Activated CD4-positive, alpha-beta T cell treated with anti-CD3 and anti-CD28 coated beads, Interleukin-2, amount 50 U/mL, for 4 hours (primary cell): ENCODE data around the gene NFE2L2.
"Not testable (repeated sequence)": the region's sequence is repeated elsewhere in the genome, so short reads cannot be mapped to it uniquely, and the experiment has no call there.

Experiments used
- DNase-seq, 2 experiments: peaks; one replicate each; pipeline ENCODE4 v3.0.0-alpha.2; 2020

NFE2L2 gene

DNA sequence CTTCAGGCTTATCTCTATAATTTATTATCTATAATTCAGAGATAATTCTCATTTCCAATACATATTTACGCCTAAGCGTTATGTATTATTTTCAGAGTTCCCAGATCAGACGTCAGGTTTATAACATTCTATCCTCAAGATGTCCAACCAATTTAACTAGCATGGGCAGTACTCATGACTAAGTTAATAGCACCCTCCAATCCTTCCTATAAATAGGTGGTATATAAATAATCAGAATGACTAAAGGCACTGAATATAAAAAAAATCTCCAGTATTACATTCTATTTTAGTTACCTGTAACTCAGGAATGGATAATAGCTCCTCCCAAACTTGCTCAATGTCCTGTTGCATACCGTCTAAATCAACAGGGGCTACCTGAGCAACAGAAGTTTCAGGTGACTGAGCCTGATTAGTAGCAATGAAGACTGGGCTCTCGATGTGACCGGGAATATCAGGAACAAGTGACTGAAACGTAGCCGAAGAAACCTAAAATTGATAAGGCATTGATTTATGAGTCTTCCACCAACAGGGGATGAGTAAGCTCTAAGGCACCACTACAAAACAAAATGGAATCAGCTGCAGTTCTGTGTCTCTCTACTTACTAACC, 32.3 kb downstream of the NFE2L2 start:
- DNase-seq: no peak

DNA sequence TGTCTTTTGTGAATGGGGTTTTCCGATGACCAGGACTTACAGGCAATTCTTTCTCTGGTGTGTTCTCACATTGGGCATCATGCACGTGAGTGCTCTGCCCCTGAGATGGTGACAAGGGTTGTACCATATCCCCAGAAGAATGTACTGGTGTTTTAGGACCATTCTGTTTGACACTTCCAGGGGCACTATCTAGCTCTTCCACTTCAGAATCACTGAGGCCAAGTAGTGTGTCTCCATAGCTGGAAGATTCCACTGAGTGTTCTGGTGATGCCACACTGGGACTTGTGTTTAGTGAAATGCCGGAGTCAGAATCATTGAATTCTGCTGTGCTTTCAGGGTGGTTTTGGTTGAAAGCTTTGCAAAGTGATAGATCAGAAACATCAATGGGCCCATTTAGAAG, 33.3 kb downstream of the NFE2L2 start:
- DNase-seq: no peak

DNA sequence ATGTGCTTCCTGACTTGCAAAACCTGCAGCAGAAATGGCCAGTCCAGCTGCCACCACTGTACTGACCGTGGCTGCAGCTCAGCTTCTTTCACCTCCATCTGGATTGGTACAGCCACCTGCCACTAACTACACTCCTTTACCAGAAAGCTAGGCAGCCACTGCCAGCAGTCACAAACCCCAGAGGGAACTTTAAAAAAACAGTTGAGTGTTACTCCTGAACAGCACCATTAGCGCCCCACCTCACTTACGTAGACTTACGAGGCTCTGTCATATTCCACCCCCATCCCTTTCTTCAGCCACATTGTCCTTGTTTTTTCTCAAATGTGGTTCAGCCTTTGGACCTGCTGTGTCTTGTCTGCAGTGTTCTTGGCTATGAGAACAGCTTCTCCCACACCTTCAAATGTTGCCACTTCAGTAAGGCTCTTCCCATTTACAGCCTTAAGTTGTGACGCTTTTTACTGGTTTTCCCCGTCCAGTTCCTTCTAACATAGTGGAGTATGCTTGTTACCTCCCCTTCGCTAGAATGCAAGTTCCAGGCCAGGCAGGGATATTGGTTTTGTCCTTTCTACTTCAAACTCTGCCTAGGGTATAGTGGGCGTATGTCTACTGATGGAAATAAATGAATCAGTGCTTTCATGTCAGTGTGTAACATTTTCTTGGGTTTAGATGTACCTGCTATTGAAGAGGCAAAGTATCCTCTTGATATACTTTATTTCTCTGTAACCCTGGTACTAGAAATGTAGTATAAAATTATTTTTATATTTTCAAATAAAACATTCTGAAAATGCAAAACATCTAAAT, 34.9 kb downstream of the NFE2L2 start:
- no peak for DNase-seq

DNA sequence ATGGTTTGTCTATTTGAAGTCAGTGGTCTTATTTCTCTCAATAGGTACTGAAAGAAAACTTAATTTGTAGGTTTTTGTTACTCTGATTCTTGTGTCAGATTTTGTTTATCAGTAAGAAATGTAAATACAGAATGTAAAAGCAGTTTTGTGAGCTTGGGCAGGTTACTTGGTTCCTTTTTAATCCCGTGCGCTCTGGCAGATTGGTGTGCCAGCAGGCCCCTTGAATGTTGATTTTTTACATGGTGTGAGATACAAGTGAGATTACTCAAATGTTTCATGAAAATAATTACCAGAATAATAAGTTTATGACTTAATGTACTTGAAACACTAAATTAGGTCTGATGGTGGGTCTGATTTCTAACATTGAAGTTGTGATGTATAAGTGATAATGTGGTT, 38.6 kb downstream of the NFE2L2 start:
- no peak for DNase-seq

DNA sequence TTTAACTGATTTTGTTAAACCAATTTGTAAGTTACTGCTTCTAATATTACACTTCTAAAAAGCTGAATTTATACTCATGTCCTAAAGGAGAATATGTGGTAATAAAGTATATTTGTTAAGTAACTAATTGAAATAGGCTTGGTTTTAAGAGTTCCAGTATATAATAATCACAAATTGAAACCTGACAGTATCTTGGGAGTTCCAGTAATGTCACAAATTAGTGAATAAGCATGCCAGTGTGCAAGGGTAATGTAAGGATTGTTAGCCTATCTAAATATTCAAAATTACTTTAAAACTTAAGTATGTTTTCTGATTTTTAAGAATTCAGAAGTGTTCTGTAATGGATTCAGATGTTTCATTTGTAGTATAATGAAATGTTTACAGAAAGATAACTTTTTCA, 41.1 kb downstream of the NFE2L2 start:
- DNase-seq: not testable (repeated sequence)

DNA sequence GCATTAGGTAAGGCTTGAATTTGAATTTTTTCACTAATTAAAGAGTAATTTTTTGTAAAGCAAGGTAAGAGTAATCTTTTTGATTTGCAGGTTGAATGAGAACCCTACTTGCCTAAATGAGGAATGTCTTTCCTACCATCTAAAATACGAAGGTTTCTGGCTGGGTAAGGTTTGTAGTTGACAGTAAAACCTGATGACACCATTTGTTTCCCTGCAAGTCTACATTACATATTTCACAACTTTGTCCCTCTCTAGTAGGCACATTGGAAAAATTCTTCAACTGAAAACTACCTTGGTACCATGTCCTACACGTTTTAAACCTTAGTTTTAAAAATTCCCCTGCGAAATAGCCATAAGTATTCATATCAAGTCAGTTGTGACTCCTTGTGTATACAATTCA, 42.6 kb downstream of the NFE2L2 start:
- no peak for DNase-seq

DNA sequence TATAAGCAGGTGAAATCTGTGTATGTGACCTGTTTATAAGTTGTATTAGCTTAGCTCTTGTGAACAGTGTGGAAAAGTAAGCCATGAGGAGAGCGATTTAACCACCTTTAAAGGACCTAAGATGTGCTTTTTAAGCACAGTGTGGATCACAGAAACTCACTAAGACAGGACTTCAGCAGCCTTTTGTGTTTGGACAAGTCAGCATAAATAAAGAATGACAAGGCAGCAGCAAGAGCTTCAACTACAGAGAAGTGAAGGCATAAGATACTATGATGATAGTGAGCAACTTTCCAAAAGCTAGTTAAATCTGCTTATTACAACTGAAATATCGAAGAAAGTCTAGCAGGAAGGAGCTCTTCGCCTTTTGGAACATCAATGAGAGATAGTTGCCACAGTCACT, 43.0 kb downstream of the NFE2L2 start:
- no peak for DNase-seq

DNA sequence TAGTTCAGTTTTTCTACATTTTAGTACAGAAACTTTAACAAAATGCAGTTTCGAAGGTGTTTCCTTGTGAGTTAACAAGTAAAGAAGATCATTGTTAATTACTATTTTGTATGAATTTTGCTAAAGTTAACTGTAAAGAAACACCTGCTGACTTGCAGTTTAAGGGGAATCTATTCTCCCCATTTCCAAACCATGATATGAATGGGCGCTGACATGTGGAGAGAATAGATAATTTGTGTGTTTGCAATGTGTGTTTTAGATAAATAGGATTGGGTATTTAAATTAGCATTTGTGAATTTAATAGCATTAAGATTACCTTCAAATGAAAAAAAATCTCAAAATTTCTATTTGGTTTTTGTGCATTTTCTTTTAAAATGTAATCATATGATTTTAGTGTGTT, 44.7 kb downstream of the NFE2L2 start:
- DNase-seq: not testable (repeated sequence)

DNA sequence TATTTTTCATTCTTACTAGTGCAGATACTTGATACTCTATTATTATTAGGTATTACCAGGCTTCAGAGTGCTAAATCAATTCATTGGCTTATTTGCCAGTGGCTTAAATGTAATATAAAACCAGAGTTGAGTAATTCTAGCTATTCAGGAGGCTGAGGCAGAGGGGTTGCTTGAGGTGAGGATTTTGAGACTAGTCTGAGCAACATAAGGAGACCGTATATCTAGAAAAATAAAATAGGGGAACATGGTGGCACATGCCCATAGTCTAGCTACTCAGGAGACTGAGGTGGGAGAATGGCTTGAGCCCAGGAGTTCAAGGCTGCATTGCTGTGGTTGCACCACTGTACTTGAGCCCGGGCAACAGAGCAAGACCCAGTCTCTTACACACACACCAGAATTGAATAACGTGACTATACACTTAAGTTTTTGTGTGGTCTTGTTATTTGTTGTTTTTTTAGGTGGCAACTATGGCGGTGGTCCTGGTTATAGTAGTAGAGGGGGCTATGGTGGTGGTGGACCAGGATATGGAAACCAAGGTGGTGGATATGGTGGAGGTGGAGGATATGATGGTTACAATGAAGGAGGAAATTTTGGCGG, 47.2 kb downstream of the NFE2L2 start:
- no peak for DNase-seq

DNA sequence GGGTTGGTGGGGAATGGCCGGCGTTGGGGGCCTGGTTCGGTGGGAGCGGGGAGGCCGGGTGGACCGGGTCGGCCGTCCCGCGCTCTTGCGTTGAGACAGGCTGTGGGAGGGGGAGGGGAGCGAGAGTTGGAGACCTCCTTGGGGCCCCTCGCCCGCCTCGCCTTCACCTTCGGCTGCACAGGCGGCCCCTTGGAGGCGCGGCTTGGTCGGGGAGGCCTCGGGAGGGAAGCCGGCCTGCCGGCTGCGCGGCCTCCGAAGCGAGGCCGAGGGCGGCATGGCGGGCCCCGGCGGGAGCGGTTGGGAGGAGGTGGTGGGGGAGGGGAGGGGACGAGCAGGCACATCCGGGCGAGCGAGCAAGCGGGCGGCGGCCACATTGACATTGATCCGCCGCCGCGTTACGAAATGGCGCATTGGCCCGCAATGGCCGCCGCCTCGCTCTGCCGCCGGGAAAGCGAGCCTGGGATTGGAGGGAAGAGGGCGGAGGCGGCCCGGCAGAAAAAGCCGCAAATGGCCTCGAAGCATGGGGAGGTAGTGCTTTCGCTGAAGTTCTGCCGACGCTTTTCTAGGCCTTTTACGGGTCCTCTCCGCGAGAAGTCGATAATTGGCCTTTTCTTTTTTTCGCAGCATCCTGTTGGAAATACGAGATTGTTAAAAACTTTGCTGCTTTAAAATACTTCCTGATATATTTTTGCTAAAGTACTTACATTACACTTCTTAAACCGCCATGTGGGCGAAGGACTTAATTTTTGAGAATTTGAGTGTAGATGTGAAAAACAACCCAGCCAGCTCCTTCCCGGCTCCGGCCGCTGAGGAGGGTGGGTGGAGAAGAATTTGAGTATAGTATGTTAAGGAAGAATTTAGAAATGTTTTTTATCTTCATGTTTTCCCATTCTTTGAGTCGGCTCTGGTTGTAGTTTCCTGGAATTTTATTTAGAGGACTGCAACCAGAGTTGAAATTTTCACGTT, 51.4 kb downstream of the NFE2L2 start:
- DNase-seq: peak; percentile 90 to 91

DNA sequence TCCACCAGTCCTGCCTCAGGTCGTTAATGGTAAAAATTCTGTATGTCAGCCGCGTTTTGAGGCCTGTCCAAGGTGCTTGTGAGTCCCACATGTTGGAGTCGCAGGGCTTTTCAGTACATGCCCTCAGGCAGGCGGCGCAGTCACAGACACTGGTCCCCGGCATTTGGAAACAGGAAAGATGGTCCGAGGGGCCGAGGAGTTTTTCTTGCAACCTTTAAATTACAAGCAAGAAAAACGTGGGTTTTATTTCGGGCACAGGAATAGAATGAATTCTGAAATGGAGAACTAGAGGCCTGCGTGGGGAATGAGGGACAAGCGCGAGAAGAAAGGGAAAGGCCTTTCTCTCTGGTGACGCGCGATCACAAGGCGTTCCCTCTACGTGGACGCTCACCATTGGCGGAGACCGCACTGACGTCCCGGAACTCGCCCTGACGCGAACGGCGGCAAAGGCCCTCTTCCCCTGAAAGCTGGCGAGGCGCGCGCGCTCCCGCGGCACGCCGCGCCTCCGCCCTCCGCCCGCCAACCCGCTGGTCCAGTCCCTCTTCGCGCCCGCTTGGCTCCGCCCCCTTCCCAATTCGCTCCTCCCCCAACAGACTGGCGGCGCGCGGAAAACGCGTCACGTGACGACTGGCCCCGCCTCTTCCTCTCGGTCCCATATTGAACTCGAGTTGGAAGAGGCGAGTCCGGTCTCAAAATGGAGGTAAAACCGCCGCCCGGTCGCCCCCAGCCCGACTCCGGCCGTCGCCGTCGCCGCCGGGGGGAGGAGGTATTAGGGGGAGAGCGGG, 52.2 kb downstream of the NFE2L2 start, which contains the start of gene HNRNPA3:
Gene HNRNPA3 (plus strand): TSS at position 689 of the 785 bp plus-strand sequence. CDS start 6 bp downstream, at position 695.
- DNase-seq: peak; percentile 99 to 100

DNA sequence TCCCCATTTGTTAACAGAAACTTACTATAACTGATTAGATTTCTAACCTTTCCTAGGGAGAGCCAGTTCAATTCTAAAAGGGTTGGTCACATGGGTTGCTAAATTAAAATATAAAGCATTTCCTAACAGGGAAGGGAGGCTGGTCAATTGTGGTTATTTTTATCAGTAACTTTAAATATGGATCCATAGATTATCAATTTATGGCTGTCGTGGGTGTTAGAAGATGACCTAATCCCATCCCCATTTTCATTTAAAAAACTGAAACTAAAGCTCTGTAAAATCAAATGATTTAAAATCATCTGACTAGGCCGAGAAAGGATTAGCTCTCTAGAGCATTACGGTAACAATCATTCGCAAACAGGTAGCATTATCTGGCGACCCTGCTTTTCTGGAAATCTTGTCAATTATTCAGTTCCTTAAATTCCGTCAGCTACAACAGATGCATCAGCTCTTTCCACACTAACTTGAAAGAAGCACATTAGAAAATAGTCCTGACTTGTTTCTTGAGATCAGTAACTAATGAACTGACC, 52.9 kb downstream of the NFE2L2 start:
- DNase-seq: no peak

DNA sequence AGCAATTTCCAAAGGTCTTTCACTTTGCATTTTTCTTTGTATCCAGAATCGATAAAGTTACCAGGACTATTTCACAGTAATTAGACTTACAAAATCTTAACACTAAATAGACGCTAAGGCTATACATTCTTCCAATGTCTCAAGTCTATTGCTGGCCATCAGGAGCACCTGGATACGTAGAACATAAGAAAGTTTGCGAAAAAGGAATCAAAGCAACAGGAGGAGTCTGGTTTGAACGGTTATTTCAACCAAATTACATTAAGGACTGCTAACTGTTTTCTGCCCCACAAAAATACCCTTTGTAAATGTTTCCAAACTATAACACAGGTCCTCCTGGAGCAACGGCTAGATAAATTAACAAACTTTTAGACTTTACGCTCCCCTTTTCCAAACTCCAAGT, 53.4 kb downstream of the NFE2L2 start:
- DNase-seq: no peak

DNA sequence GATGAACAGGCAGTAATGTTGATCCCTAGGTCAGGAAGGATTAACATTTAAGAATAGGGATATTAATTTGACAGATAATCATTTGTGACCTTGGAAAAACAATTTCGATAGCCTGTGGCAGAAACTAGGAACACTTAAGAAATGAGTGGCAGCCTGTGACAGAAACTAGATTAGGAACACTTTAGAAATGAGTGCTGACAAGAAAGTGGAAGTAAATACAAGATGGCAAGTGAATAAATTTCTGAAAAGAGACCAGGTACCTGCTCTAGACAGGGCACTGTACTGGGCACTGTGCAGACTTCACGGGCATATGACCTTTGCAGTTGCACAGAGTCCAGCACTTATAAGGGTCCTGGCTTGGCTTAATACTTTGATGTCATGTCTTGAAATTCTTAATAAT, 57.4 kb downstream of the NFE2L2 start:
- no peak for DNase-seq

DNA sequence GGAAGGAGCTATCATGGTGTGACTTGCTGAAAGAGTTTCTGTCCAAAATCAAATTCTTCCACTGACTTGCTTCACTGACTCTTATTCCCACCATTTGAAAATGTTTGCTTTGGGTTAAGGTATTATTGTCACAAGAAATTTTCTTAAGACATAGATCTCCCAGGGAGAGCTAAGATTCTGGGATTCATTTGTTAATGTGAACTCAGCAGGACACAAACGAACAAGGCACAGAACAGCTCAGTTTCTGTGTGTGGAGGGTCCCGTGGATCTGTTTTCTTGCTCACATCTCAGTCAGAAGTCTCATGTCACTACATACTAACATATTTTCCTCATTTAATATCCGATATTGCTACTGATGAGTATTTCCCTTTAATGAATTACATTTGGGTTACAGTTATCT, 60.1 kb downstream of the NFE2L2 start:
- no peak for DNase-seq

DNA sequence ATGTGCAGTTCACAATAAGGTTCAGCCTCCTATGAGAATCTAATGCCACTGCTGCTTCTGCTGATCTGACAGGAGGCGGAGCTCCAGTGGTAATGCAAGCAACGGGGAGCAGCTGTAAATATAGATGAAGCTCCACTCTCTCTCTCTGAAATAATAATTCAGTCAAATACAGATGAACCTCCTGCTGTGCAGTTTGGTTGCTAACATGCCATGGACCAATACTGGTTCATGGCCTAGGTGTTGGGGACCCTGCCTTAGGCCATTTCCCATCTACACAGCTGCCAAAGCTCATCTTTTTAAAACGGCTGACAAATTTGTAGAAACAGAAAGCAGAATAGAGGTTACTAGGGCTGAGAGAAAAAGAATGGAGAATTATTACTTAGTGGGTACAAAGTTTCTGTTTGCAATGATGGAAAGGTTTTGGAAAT, 62.6 kb downstream of the NFE2L2 start:
- DNase-seq: no peak

DNA sequence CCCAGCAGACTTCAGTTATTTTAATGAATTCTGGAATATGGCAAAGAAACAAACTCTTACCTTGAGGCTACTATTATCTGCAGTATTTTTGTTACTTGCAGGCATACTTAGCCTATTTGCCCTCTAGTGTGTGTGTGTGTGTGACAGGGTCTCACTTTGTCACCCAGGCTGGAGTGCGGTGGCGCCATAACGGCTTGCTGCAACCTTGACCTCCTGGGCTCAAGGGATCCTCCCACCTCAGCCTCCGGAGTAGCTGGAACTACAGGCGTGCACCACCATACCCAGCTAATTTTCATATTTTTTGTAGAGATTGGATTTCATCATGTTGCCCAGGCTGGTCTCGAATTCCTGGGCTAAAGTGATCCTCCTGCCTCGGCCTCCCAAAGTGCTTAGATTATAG, 64.1 kb downstream of the NFE2L2 start:
- DNase-seq: not testable (repeated sequence)

DNA sequence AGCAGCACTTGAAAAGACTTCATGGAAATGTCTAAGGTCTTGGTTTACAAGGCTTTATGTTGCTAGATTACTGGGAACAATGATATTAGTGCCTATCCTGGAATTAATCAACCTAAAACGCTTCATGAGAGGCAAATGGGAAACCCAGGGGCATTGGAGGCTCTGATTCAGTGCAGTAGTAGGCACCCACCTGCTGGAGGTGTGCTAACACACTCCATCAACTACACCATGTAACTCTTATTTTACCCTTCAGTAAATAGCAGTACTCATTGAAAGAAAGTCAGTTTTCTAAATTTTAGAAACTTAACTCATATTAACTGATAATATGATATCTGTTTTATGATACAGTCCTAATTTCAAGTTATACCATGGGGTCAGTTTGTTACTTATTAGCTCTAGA, 69.3 kb downstream of the NFE2L2 start:
- DNase-seq: no peak

DNA sequence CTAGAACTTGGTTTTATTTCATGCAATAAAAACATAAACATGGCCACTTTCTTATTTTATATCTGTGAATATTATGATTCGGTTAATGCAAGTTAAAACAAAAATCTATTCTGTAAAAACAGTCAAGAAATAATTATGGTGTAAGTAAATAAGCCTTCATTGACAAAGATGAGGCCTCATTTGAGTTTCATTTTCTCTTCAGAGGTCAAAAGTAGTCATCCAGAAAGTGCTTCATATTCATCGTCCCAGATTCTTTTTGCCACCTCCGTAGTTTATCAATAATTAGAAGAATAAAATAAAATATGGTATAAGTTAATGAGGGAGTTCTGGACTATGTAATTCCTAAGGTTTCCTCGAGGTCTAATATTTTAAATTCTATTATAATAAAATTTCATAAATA, 71.3 kb downstream of the NFE2L2 start:
- no peak for DNase-seq

DNA sequence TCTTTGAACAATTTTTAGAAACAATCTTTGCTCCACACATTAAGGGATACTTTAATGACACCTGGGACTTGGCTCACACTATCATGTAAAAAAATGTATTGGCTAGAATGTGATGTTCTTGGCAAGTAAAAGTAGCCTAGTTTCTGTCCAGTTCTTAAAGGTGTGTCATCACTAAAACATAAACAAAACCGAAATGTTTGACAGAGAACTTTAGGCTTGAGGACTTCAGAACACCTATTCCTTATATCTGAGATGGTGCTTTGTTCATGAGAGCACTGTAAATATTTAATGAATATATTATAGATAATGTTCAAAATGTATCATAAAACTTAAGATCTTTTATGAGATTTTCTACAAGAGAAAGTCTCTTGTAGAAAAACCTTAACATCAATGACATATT, 71.7 kb downstream of the NFE2L2 start:
- no peak for DNase-seq

DNA sequence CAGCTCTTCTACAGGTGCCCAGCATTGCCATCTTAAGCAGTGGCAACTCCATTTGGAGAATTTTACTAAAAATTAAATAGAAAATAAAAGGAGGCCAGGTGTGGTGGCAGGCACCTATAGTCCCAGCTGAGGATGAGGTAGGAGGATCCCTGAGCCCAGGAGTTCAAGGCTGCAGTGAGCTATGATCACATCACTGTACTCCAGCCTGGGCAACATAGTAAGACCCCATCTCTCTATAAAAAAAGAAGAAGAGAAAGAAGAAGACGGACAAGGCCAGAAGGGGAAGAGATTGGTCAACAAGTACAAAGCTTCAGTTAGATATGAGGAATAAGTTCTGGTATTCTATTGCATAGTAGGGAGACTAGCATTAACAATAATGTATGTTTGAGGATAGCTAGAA, 73.6 kb downstream of the NFE2L2 start:
- DNase-seq: no peak
